ENCODE measurements around the gene GPR37L1.

GRCh38 chr1:202160377-202160940 lies 37.7 kb downstream of the GPR37L1 start, which contains the start of gene PTPN7:
- TF ChIP-seq, protein P1, sequence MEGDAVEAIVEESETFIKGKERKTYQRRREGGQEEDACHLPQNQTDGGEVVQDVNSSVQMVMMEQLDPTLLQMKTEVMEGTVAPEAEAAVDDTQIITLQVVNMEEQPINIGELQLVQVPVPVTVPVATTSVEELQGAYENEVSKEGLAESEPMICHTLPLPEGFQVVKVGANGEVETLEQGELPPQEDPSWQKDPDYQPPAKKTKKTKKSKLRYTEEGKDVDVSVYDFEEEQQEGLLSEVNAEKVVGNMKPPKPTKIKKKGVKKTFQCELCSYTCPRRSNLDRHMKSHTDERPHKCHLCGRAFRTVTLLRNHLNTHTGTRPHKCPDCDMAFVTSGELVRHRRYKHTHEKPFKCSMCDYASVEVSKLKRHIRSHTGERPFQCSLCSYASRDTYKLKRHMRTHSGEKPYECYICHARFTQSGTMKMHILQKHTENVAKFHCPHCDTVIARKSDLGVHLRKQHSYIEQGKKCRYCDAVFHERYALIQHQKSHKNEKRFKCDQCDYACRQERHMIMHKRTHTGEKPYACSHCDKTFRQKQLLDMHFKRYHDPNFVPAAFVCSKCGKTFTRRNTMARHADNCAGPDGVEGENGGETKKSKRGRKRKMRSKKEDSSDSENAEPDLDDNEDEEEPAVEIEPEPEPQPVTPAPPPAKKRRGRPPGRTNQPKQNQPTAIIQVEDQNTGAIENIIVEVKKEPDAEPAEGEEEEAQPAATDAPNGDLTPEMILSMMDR (IDR thresholded peaks at IDR 0.05) = peak in 1 of 4 donors; percentile 11
- no peak for TF ChIP-seq POLR2A (IDR thresholded peaks at IDR 0.05)

Data from right lobe of liver (tissue), 4 donors.